Fibroblast of lung (primary cell): ENCODE data around the gene VRK2. TPM values are rescaled to one million over a fixed set of nuclear protein-coding genes. Genes with fewer than 3 reads are reported as not detected.

Experiments used
- DNase-seq, 2 donors: peaks; one replicate each; pipeline versions ENCODE4 v3.0.0 to v3.0.0-alpha.2; 2010; ENCODE audit warnings: low read depth in 2 of 2
- H2AFZ ChIP-seq: 2 replicates; pipeline ENCODE4 v1.5.1; 2012; ENCODE audit warnings: low read length, control low read depth, inconsistent platforms
- H3K27ac ChIP-seq: 2 replicates; pipeline ENCODE4 v1.5.1; 2011; ENCODE audit warnings: low read length, control low read depth; ENCODE audit not compliant: insufficient read depth
- H3K27me3 ChIP-seq: 2 replicates; pipeline ENCODE4 v1.5.1; 2011; ENCODE audit warnings: mild to moderate bottlenecking, low read length; ENCODE audit not compliant: control insufficient read depth, insufficient read depth
- H3K36me3 ChIP-seq: 2 replicates; pipeline ENCODE4 v1.5.1; 2011; ENCODE audit warnings: low read length; ENCODE audit not compliant: control insufficient read depth, insufficient read depth
- H3K4me1 ChIP-seq: 2 replicates; pipeline ENCODE4 v1.5.1; 2011; ENCODE audit warnings: low read length; ENCODE audit not compliant: control insufficient read depth, insufficient read depth; ENCODE audit errors: extremely low read depth
- H3K4me2 ChIP-seq: 2 replicates; pipeline ENCODE4 v1.5.1; 2011; ENCODE audit warnings: low read length, control low read depth; ENCODE audit not compliant: insufficient read depth; ENCODE audit errors: extremely low read depth
- H3K4me3 ChIP-seq, 4 experiments: fragments of 200-600 bp in 1 of 4; sonication (generic) in 1 of 4; replicated peaks in 1 of 4; 2 replicates each; pipeline ENCODE4 v1.5.1; 2011 to 2016; ENCODE audit warnings: low read length in 4 of 4, low read depth in 3 of 4, mild to moderate bottlenecking in 3 of 4, control low read depth in 2 of 4, inconsistent platforms in 1 of 4, mixed read lengths in 1 of 4; ENCODE audit not compliant: insufficient read depth in 1 of 4; ENCODE audit errors: control extremely low read depth in 1 of 4
- H3K79me2 ChIP-seq: 2 replicates; pipeline ENCODE4 v1.5.1; 2012; ENCODE audit warnings: mild to moderate bottlenecking, low read length, inconsistent platforms; ENCODE audit not compliant: control insufficient read depth, insufficient read depth
- H3K9ac ChIP-seq: 2 replicates; pipeline ENCODE4 v1.5.1; 2011; ENCODE audit warnings: mild to moderate bottlenecking, low read length, control low read depth; ENCODE audit not compliant: insufficient read depth
- H3K9me3 ChIP-seq: 2 replicates; pipeline ENCODE4 v1.5.1; 2012; ENCODE audit warnings: low read depth, low read length; ENCODE audit not compliant: control insufficient read depth, insufficient read depth
- H4K20me1 ChIP-seq: 2 replicates; pipeline ENCODE4 v1.5.1; 2011; ENCODE audit warnings: low read length; ENCODE audit not compliant: control insufficient read depth, insufficient read depth; ENCODE audit errors: extremely low read depth
- CTCF ChIP-seq, 2 donors: IDR thresholded peaks in 1 of 2; conservative IDR thresholded peaks in 1 of 2; 1 replicate in 1 of 2; 2 replicates in 1 of 2; pipeline ENCODE4 v1.5.1; 2011 to 2012; ENCODE audit warnings: low read length in 2 of 2, control low read depth in 1 of 2, inconsistent platforms in 1 of 2, low read depth in 1 of 2, mild to moderate bottlenecking in 1 of 2
- EZH2 ChIP-seq: IDR thresholded peaks from 2 replicates; pipeline ENCODE4 v1.5.1; 2012; ENCODE audit warnings: low read length, control low read depth, mild to moderate bottlenecking; ENCODE audit errors: missing control alignments
- polyA plus RNA-seq, 2 donors: library from polyadenylated mRNA; depleted of rRNA in 1 of 2; stranded (reverse) in 1 of 2; unstranded in 1 of 2; fragments of >200 nt; gene quantifications; 2 replicates each; pipeline ENCODE4 v1.2.1, GENCODE V29; 2011 to 2012; ENCODE audit warnings: missing spikeins in 1 of 2
- total RNA-seq: library from RNA; depleted of rRNA; stranded (reverse); fragments of >200 nt; gene quantifications from 2 replicates; pipeline ENCODE4 v1.2.1, GENCODE V29; 2014

Gene VRK2
- total and polyA plus RNA-seq, 2 donors (not counting 1 experiment from before 2014, with no cell fraction given) = 23.8 to 24.3 TPM

GRCh38 chr2:58045580-58046334 lies 849 bp upstream of the VRK2 start:
- Histone ChIP-seq H3K4me2 (peak overlapping the region; percentile 97), H3K79me2 (peaks cover 13% of the 10 kb centered on the region), H2AFZ (peak overlapping the region; percentile 99), H3K9ac (peak overlapping the region; percentile 85), H3K36me3 (no peaks in the 10 kb centered on the region), H3K9me3 (no peaks in the 10 kb centered on the region), H3K4me1 (peaks cover 8% of the 10 kb centered on the region), H3K27ac (peak overlapping the region; percentile 81), H4K20me1 (no peaks in the 10 kb centered on the region), H3K27me3 (no peaks in the 10 kb centered on the region), H3K4me3 (peak overlapping the region; percentile 67 to 79 (median 76))
- TF ChIP-seq EZH2 (no peak), CTCF (conservative IDR thresholded peaks at IDR 0.05 in 1 of 2, IDR thresholded peaks at IDR 0.05 in 1 of 2; ENCODE audit: low read depth in 1 of 2, low read length in 2 of 2) (no peak)
- no peak for DNase-seq

- H3K4me3 ChIP-seq = peak overlapping the region; percentile 67 to 79 (median 76)
- H3K4me2 ChIP-seq = peak overlapping the region; percentile 97
- no peaks in the 10 kb centered on the region for H3K36me3 ChIP-seq
- peaks cover 8% of the 10 kb centered on the region for H3K4me1 ChIP-seq
- no peaks in the 10 kb centered on the region for H3K27me3 ChIP-seq
- no peak for TF ChIP-seq CTCF (conservative IDR thresholded peaks at IDR 0.05 in 1 of 2, IDR thresholded peaks at IDR 0.05 in 1 of 2; ENCODE audit: low read depth in 1 of 2, low read length in 2 of 2)
- no peak for TF ChIP-seq EZH2
- no peaks in the 10 kb centered on the region for H4K20me1 ChIP-seq
- peak overlapping the region; percentile 81 for H3K27ac ChIP-seq
- H3K9ac ChIP-seq = peak overlapping the region; percentile 85
- peaks cover 13% of the 10 kb centered on the region for H3K79me2 ChIP-seq
- DNase-seq = no peak
- peak overlapping the region; percentile 99 for H2AFZ ChIP-seq
- no peaks in the 10 kb centered on the region for H3K9me3 ChIP-seq
Observed at GRCh38 chr2:58046335-58046584, 346 bp upstream of the VRK2 start.

GRCh38 chr2:58047373-58047935 lies 848 bp downstream of the VRK2 start:
- Histone ChIP-seq H3K4me3 (peak overlapping the region; percentile 67 to 79 (median 76)), H3K9me3 (no peaks in the 10 kb centered on the region), H3K79me2 (peaks cover 13% of the 10 kb centered on the region), H3K4me1 (peaks cover 8% of the 10 kb centered on the region), H3K27me3 (no peaks in the 10 kb centered on the region), H3K9ac (peak overlapping the region; percentile 85), H4K20me1 (no peaks in the 10 kb centered on the region), H3K27ac (peak overlapping the region; percentile 81), H3K4me2 (peak overlapping the region; percentile 91), H3K36me3 (no peaks in the 10 kb centered on the region), H2AFZ (peak overlapping the region; percentile 73)
- TF ChIP-seq EZH2 = no peak
- TF ChIP-seq CTCF (conservative IDR thresholded peaks at IDR 0.05 in 1 of 2, IDR thresholded peaks at IDR 0.05 in 1 of 2; ENCODE audit: low read depth in 1 of 2, low read length in 2 of 2) = no peak
- DNase-seq = no peak
